HG03097 (cell line): ENCODE data around the gene RNU1-4.
"Not testable (repeated sequence)": the region's sequence is repeated elsewhere in the genome, so short reads cannot be mapped to it uniquely, and the experiment has no call there.

Experiments
- ATAC-seq: cut with Tn5 transposase; IDR thresholded peaks from one replicate; pipeline ENCODE4 v1.9.1; 2021; ENCODE audit not compliant: unreplicated experiment, low FRiP score

Gene RNU1-4

GRCh38 chr1:16725439-16726245 lies 14.7 kb upstream of the RNU1-4 start:
- ATAC-seq = not testable (repeated sequence)

GRCh38 chr1:16727190-16728111 lies 12.9 kb upstream of the RNU1-4 start:
- ATAC-seq = no peak

- peak; percentile 48 for ATAC-seq
These were observed 11.9 kb upstream of the RNU1-4 start for GRCh38 chr1:16728243-16728949.

GRCh38 chr1:16732254-16732896 lies 7.9 kb upstream of the RNU1-4 start:
- ATAC-seq = not testable (repeated sequence)

GRCh38 chr1:16741230-16741629 lies 914 bp downstream of the RNU1-4 start:
- not testable (repeated sequence) for ATAC-seq

- ATAC-seq = not testable (repeated sequence)
These were observed 7.3 kb downstream of the RNU1-4 start for GRCh38 chr1:16747660-16748059.

GRCh38 chr1:16748710-16749109 lies 8.4 kb downstream of the RNU1-4 start:
- not testable (repeated sequence) for ATAC-seq

- ATAC-seq = not testable (repeated sequence)
These were observed 9.9 kb downstream of the RNU1-4 start for GRCh38 chr1:16749910-16750888.

- not testable (repeated sequence) for ATAC-seq
These were observed 12.5 kb downstream of the RNU1-4 start for GRCh38 chr1:16752770-16753169.

GRCh38 chr1:16755385-16755784 lies 15.1 kb downstream of the RNU1-4 start:
- ATAC-seq = not testable (repeated sequence)

GRCh38 chr1:16755932-16756331 lies 15.6 kb downstream of the RNU1-4 start:
- not testable (repeated sequence) for ATAC-seq

GRCh38 chr1:16757574-16757973 lies 17.3 kb downstream of the RNU1-4 start:
- ATAC-seq = not testable (repeated sequence)

- ATAC-seq = not testable (repeated sequence)
These were observed 17.7 kb downstream of the RNU1-4 start for GRCh38 chr1:16758060-16758459.

GRCh38 chr1:16759041-16759493 lies 18.8 kb downstream of the RNU1-4 start:
- not testable (repeated sequence) for ATAC-seq

- not testable (repeated sequence) for ATAC-seq
These were observed 19.5 kb downstream of the RNU1-4 start for GRCh38 chr1:16759650-16760455.

GRCh38 chr1:16760456-16760765 lies 20.1 kb downstream of the RNU1-4 start:
- not testable (repeated sequence) for ATAC-seq

GRCh38 chr1:16760801-16761200 lies 20.5 kb downstream of the RNU1-4 start:
- ATAC-seq = not testable (repeated sequence)

GRCh38 chr1:16764248-16764819 lies 24.0 kb downstream of the RNU1-4 start:
- ATAC-seq = not testable (repeated sequence)
